GM13977 (cell line): Measurements from ENCODE around the gene COASY.

Experiments used
- DNase-seq: peaks from one replicate; pipeline ENCODE4 v3.0.0; 2012; ENCODE audit warnings: low spot score
- CTCF ChIP-seq: IDR thresholded peaks from 2 replicates; pipeline ENCODE4 v1.5.1; 2012; ENCODE audit warnings: mild to moderate bottlenecking, control low read depth; ENCODE audit not compliant: insufficient read depth; ENCODE audit errors: extremely low read depth, missing control alignments
- in situ Hi-C: fragments of 300-500 bp; cut with MboI; formaldehyde crosslinking; loops from one replicate; pipeline ENCODE4 v1.12.0; 2022; ENCODE audit warnings: low sequenced_read_pairs, low pct_unique_long_range_greater_than_20kb, mixed read lengths, inconsistent platforms; ENCODE audit not compliant: unreplicated experiment

The COASY gene

GRCh38 chr17:42591411-42591810 is 29.5 kb downstream of the COASY start:
- no peak for TF ChIP-seq CTCF
- DNase-seq = no peak
- in situ Hi-C loops = no loop called here

- in situ Hi-C loops = no loop called here
- no peak for TF ChIP-seq CTCF
- no peak for DNase-seq
Observed at GRCh38 chr17:42596386-42596785, 34.4 kb downstream of the COASY start.

- in situ Hi-C loops = no loop called here
- no peak for DNase-seq
- TF ChIP-seq CTCF = no peak
Observed at GRCh38 chr17:42598905-42599304, 37.0 kb downstream of the COASY start.

GRCh38 chr17:42603318-42603717 is 41.4 kb downstream of the COASY start:
- no peak for TF ChIP-seq CTCF
- in situ Hi-C loops = no loop called here
- no peak for DNase-seq

GRCh38 chr17:42607769-42608168 is 45.8 kb downstream of the COASY start:
- no peak for DNase-seq
- in situ Hi-C loops = no loop called here
- no peak for TF ChIP-seq CTCF

GRCh38 chr17:42608305-42609181 is 46.6 kb downstream of the COASY start:
- no peak for DNase-seq
- in situ Hi-C loops = no loop called here
- no peak for TF ChIP-seq CTCF
